Measurements from ENCODE around the gene VSIG10L2. TPM values are rescaled to one million over a fixed set of nuclear protein-coding genes. Genes with fewer than 3 reads are reported as not detected.

Gene VSIG10L2
- polyA plus RNA-seq, 4 donors: 0.01 TPM; not detected in 3

DNA sequence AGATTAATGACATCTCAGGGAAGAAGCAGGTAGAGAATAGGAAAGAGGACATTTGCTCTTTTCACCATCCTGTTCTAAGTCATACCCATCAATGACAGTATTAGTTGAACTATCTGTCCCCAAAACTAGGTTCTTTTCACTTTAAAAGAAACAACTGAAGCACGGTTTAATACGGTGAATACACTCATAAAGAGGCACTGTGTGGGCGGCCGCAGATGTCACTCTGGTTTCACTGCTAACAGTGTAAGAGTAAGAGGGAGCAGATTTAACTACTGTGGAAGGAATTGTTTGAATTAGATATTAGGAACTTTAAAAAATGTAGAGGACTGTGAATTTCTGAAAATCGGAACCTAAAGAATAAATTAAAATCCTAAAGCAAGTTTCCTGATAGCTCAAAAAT, 49.5 kb downstream of the VSIG10L2 start:
- DNase-seq (ENCODE audit: low read depth in 4 of 4, low spot score in 3 of 4): no peak

DNA sequence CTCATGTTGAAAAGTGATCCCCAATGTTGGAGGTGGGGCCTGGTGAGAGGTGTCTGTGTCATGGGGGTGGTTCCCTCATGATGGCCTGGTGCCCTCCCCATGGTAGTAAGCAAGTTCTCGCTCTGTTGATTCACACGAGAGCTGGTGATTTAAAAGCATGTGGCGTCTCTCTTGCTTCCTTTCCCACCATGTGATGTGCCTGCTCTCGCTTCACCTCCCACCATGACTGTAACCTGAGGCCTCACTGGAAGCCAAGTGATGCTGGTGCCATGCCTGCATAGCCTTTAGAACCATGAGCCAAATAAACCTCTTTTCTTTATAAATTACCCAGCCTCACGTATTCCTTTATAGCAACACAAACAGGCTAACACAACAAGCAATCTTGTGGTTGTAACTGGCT, 52.4 kb downstream of the VSIG10L2 start:
- no peak for DNase-seq (ENCODE audit: low read depth in 4 of 4, low spot score in 3 of 4)

DNA sequence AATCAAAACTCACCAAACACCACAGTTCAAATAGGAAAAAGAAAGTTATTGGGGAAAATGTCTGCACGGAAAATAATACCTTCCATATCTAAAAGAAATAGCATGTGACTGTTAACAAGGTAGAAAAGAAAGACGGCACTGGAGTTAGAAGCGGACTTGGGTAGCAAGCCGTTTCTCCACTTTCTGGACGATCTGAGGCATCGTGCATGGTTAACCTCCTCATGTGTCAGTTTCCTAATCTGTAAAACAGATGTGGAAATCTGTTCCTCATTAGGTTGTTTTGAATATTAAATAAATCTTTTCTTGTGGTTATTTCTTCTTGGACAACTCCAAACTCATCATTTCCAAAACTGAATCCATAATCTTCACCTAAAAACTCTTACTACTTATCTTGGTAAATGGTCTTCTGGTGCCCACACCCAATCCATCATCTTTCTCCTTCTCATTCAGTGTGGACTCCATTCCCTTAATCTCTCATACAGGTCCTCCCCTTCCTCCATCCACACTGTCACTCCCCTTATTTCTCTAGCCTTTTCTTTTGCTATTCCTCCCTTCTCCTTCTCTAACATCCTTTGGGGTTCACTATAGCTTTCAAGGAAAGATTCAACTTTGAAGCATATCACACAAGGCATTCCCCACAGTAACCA, 53.5 kb downstream of the VSIG10L2 start:
- DNase-seq (ENCODE audit: low read depth in 4 of 4, low spot score in 3 of 4): no peak

DNA sequence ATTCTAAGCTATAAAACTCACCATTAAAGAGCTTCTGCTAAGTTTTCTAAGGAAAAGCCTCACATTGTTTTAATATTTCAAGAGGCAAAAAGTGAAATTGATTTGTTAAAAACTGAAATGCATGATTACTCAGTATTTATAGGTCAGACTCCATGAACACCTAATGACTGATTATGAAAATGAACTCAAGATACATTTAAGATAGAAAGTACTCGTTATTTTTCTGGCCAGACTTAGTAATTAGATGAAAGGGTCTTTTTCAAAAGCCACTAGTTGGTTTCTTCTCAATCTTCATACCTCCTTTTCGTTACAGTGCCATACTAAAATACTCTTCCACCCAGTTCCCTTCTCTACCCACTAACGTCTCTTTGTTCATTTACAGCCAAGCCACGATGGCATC, 56.3 kb downstream of the VSIG10L2 start:
- no peak for DNase-seq (ENCODE audit: low read depth in 4 of 4, low spot score in 3 of 4)

Other genes starting within 250 kb of the VSIG10L2 start
- gene PATE1, start 199.8 kb upstream of the VSIG10L2 start, polyA plus RNA-seq (ENCODE audit: insufficient read length in 4 of 4): not detected
- under 1 TPM in 1 of 4 donors, not detected in 3; 0.11 TPM for gene PATE2, start 167.2 kb upstream of the VSIG10L2 start, polyA plus RNA-seq (ENCODE audit: insufficient read length in 4 of 4)
- not detected for gene PATE3, start 157.9 kb upstream of the VSIG10L2 start, polyA plus RNA-seq (ENCODE audit: insufficient read length in 4 of 4)
- under 1 TPM in 2 of 4 donors, not detected in 2; 0.12 to 0.13 TPM for gene PATE4, start 112.7 kb upstream of the VSIG10L2 start, polyA plus RNA-seq (ENCODE audit: insufficient read length in 4 of 4)
- 10 to 100 TPM; 10.3 to 14.0 (median 13.4) TPM for gene HYLS1, start 58.4 kb upstream of the VSIG10L2 start, polyA plus RNA-seq (ENCODE audit: insufficient read length in 4 of 4)
- 10 to 100 TPM; 15.7 to 21.0 (median 17.7) TPM for gene PUS3, start 42.8 kb upstream of the VSIG10L2 start, polyA plus RNA-seq (ENCODE audit: insufficient read length in 4 of 4)
- 1 to 10 TPM; 4.6 to 5.0 (median 5.0) TPM for gene DDX25, start 41.5 kb upstream of the VSIG10L2 start, polyA plus RNA-seq (ENCODE audit: insufficient read length in 4 of 4)
- gene CDON, start 116.8 kb downstream of the VSIG10L2 start, polyA plus RNA-seq (ENCODE audit: insufficient read length in 4 of 4): 10 to 100 TPM; 25.3 to 27.7 (median 26.2) TPM